Tibial nerve (tissue), 4 donors: ENCODE data around the gene BHLHA15.

Experiments used
- CTCF ChIP-seq, 5 experiments: fragments of 200-600 bp in 3 of 5; fragments of 450-650 bp in 2 of 5; sonication (generic) in 3 of 5; IDR thresholded peaks; one replicate each; pipeline ENCODE4 v1.5.1; 2016 to 2019; ENCODE audit warnings: antibody characterized with exemption in 5 of 5, mild to moderate bottlenecking in 3 of 5, moderate library complexity in 2 of 5
- EP300 ChIP-seq, 2 donors: sonication (generic); formaldehyde crosslinking; IDR thresholded peaks; one replicate each; pipeline ENCODE4 v1.6.1; 2017; ENCODE audit warnings: antibody characterized with exemption in 2 of 2, mild to moderate bottlenecking in 1 of 2
- POLR2A ChIP-seq, 2 donors: fragments of 450-650 bp; IDR thresholded peaks; one replicate each; pipeline ENCODE4 v1.6.1; 2017; ENCODE audit warnings: antibody characterized with exemption in 2 of 2, mild to moderate bottlenecking in 2 of 2, moderate library complexity in 2 of 2

DNA sequence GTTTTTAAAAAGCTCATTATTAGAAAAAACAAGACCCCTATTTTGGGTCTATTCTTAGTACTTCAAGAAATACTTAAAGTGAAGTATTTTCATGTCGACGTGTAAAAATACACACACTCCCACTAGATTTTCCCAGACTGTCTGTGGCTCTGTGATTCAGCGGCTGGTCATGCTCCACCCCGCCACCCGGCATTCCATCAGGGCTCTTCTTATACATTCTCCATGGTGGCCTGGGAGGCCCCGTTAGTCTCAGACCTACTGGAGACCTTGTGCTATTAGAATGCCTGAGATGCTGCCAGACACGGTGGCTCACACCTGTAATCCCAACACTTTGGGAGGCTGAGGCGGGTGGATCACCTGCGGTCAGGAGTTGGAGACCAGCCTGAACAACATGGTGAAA lies 27.7 kb downstream of the BHLHA15 start:
- TF ChIP-seq CTCF (IDR thresholded peaks at IDR 0.05) (no peak), POLR2A (IDR thresholded peaks at IDR 0.05) (no peak), EP300 (IDR thresholded peaks at IDR 0.05) (no peak)
